Stomach (tissue), 4 donors: ENCODE measurements around the gene CRADD.

Experiments
- POLR2A ChIP-seq, 4 donors: fragments of 450-650 bp; IDR thresholded peaks; one replicate each; pipeline ENCODE4 v1.6.1; 2016; ENCODE audit warnings: antibody characterized with exemption in 4 of 4, control low read depth in 2 of 4, mild to moderate bottlenecking in 1 of 4, moderate library complexity in 1 of 4
- TF ChIP-seq, protein P1 (sequence below), 7 experiments: fragments of 450-650 bp in 4 of 7; fragments of 200-600 bp in 3 of 7; sonication (generic) in 3 of 7; IDR thresholded peaks; one replicate each; pipeline ENCODE4 v1.5.1; 2016 to 2019; ENCODE audit warnings: antibody characterized with exemption in 7 of 7, control low read depth in 2 of 7, mild to moderate bottlenecking in 1 of 7

DNA sequence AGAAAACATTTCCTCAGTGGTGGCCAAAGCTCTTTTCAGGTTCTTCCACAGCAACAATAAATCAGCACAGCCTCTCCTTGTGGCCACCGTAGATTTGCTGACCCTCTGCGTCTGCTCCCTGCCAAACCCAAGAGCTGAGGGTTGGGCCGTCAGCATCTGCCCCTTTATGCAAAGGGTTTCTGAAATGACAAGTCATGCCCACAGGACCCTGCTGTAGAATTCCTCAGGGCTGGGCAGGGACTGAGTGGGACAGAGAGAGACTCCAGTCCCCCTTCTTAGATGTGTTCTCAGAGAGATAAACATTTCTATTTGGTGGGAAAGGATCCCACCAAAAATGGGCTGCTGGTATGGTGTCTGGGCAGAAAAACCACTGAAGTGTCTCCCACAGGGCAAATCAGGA, 238.2 kb downstream of the CRADD start:
- TF ChIP-seq POLR2A (IDR thresholded peaks at IDR 0.05), result no peak
- TF ChIP-seq, protein P1, sequence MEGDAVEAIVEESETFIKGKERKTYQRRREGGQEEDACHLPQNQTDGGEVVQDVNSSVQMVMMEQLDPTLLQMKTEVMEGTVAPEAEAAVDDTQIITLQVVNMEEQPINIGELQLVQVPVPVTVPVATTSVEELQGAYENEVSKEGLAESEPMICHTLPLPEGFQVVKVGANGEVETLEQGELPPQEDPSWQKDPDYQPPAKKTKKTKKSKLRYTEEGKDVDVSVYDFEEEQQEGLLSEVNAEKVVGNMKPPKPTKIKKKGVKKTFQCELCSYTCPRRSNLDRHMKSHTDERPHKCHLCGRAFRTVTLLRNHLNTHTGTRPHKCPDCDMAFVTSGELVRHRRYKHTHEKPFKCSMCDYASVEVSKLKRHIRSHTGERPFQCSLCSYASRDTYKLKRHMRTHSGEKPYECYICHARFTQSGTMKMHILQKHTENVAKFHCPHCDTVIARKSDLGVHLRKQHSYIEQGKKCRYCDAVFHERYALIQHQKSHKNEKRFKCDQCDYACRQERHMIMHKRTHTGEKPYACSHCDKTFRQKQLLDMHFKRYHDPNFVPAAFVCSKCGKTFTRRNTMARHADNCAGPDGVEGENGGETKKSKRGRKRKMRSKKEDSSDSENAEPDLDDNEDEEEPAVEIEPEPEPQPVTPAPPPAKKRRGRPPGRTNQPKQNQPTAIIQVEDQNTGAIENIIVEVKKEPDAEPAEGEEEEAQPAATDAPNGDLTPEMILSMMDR (IDR thresholded peaks at IDR 0.05), result no peak
